Measurements from ENCODE around the gene AP5Z1.

DNA sequence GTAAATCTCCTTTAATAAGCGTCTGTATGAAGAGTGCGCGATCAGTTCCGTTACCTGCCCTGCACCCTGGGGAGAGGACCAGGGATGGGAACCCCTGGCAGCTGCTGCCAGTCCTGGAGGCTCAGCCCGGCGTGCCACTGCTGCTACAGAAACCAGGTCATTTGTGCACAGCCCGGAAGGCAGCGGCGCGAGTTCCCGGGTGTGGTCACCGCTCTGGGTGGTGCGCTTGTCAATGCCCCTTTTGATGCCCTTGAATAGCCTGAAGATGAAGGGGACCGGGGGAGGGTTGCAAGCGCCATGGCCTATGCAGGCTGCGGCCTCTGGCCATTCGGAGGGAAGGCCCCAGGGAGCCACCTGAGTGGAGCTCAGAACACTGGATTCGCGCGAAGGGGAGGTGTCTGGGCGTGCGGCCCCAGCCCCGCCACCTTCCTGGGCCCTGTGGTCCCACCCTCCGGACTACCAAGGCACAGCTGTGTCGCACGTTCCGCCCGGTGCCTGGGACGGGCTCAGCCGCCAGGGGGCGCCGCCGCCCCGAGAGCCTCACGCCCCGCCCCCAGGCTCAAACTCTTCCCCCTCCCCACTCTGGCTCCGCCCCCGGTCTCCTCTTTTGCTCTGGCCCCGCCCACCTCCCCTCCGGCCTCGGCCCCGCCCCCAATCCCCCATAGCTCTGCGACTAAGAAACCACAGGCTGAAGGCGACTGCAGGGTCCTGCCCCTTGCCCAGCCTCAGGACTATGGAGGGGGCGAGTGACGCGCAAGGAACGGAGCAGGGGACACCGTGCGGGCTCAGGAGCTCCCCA, 16.5 kb downstream of the AP5Z1 start:
- no peak for TF ChIP-seq EZH2 (IDR thresholded peaks at IDR 0.05; ENCODE audit: borderline replicate concordance, low read length)
- TF ChIP-seq, protein P1, sequence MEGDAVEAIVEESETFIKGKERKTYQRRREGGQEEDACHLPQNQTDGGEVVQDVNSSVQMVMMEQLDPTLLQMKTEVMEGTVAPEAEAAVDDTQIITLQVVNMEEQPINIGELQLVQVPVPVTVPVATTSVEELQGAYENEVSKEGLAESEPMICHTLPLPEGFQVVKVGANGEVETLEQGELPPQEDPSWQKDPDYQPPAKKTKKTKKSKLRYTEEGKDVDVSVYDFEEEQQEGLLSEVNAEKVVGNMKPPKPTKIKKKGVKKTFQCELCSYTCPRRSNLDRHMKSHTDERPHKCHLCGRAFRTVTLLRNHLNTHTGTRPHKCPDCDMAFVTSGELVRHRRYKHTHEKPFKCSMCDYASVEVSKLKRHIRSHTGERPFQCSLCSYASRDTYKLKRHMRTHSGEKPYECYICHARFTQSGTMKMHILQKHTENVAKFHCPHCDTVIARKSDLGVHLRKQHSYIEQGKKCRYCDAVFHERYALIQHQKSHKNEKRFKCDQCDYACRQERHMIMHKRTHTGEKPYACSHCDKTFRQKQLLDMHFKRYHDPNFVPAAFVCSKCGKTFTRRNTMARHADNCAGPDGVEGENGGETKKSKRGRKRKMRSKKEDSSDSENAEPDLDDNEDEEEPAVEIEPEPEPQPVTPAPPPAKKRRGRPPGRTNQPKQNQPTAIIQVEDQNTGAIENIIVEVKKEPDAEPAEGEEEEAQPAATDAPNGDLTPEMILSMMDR (IDR thresholded peaks at IDR 0.05; ENCODE audit: low read length), result peak; percentile 40

Data from OCI-LY1 (cell line).